ENCODE data around the gene FCER1G.

The FCER1G gene

DNA sequence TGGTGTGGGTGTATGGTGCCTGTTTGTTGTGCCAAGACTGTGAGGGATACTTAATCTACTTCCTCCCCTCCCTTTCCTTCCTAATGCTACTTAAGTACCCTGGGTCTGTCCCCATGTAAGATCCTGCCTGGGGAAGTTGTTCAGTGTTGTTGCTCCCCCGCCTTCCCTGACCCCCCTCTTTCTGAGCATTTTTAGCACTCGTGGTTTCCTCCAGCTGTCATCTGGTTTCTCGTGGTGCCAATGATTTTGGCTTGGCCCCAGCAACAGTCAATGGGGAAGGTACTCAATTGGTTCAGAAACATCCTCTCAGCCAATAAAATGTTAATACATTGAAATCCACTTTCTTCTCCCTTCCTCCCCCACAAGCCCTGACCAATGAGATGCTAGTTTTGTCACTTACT is 29.8 kb upstream of the FCER1G start:
- intact Hi-C loops (cut with DNase I), result no loop called here
- peak in 7 of 10 donors; percentile 48 to 94 (median 74) for DNase-seq

GRCh38 chr1:161185732-161186311 is 29.3 kb upstream of the FCER1G start:
- no peak for DNase-seq

GRCh38 chr1:161187311-161187710 is 27.8 kb upstream of the FCER1G start:
- peak in 2 of 10 donors; percentile 74 to 76 for DNase-seq
- intact Hi-C loops (cut with DNase I), result no loop called here

More at GRCh38 chr1:161185732-161186311, 29.3 kb upstream of the FCER1G start:
- intact Hi-C loops (cut with DNase I), result no loop called here

- intact Hi-C loops (cut with DNase I), result no loop called here
- DNase-seq, result peak in 1 of 10 donors; percentile 5
Measured at GRCh38 chr1:161188381-161188780, 26.7 kb upstream of the FCER1G start.

- no peak for DNase-seq
- intact Hi-C loops (cut with DNase I), result no loop called here
Measured at GRCh38 chr1:161189036-161189435, 26.1 kb upstream of the FCER1G start.

- peak in 4 of 10 donors; percentile 41 to 92 (median 70) for DNase-seq
- intact Hi-C loops (cut with DNase I), result loop anchor here (5.0 to 10.0 kb wide), 2 partner anchors 36 to 194 kb away; partner anchors contain the start of gene TOMM40L
Measured at GRCh38 chr1:161190962-161191521, 24.1 kb upstream of the FCER1G start.

GRCh38 chr1:161191971-161192370 is 23.1 kb upstream of the FCER1G start:
- intact Hi-C loops (cut with DNase I), result loop anchor here (5.0 to 10.0 kb wide), 2 partner anchors 35 to 193 kb away; partner anchors contain the start of gene TOMM40L

GRCh38 chr1:161192476-161193465 is 22.3 kb upstream of the FCER1G start:
- peak in 6 of 10 donors; percentile 67 to 94 (median 74) for DNase-seq
- intact Hi-C loops (cut with DNase I), result loop anchor here (5.0 to 10.0 kb wide), 2 partner anchors 35 to 192 kb away; partner anchors contain the start of gene TOMM40L

More at GRCh38 chr1:161191971-161192370, 23.1 kb upstream of the FCER1G start:
- DNase-seq, result peak in 1 of 10 donors; percentile 68

GRCh38 chr1:161193561-161194235 is 21.4 kb upstream of the FCER1G start:
- intact Hi-C loops (cut with DNase I), result loop anchor here (5.0 to 10.0 kb wide), 2 partner anchors 34 to 191 kb away; partner anchors contain the start of gene TOMM40L
- peak; percentile 68 to 97 (median 82) for DNase-seq

GRCh38 chr1:161195171-161195570 is 19.9 kb upstream of the FCER1G start:
- intact Hi-C loops (cut with DNase I), result loop anchor here (10.0 kb wide), 1 partner anchor 190 kb away; no protein-coding TSS in a partner anchor
- DNase-seq, result peak in 2 of 10 donors; percentile 25 to 88

GRCh38 chr1:161196111-161196510 is 19.0 kb upstream of the FCER1G start:
- intact Hi-C loops (cut with DNase I), result loop anchor here (10.0 kb wide), 1 partner anchor 189 kb away; no protein-coding TSS in a partner anchor
- peak in 1 of 10 donors; percentile 73 for DNase-seq

GRCh38 chr1:161196521-161197451 is 18.3 kb upstream of the FCER1G start:
- DNase-seq, result peak in 2 of 10 donors; percentile 43 to 82
- intact Hi-C loops (cut with DNase I), result loop anchor here (10.0 kb wide), 1 partner anchor 188 kb away; no protein-coding TSS in a partner anchor

- DNase-seq, result peak in 1 of 10 donors; percentile 47
- intact Hi-C loops (cut with DNase I), result loop anchor here (10.0 kb wide), 1 partner anchor 187 kb away; no protein-coding TSS in a partner anchor
Measured at GRCh38 chr1:161197560-161198193, 17.4 kb upstream of the FCER1G start.

- intact Hi-C loops (cut with DNase I), result loop anchor here (10.0 kb wide), 1 partner anchor 186 kb away; no protein-coding TSS in a partner anchor
- peak in 6 of 10 donors; percentile 33 to 91 (median 78) for DNase-seq
Measured at GRCh38 chr1:161198194-161198896, 16.8 kb upstream of the FCER1G start.

DNA sequence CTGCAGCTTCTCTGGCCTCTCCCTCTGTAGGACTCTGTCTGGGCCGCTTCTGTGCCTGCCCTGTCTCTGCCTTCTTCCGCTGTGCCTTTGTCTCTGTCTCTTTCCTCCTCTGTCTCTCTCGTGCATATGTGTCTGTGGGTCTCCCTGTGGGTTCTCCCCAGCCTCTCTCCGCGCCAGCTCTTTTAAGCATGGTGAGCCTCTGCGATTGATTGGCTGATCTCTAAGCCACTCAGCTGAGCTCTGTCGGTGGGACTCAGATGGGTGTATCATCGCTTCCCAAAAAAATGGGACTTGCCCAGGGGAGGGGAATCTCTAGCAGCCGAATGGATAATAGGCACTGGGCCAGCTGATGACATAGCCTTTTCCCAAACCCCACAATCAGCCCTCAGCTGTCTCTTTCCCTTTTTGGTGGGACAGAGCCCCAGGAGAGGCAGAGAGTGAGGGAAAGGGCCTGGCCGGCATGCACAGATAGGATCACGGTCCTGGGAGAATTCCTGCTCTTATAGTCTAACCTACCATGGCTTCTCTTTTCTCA is 16.1 kb upstream of the FCER1G start, which contains the start of gene ADAMTS4:
Gene ADAMTS4 (minus strand): TSS at position 158 of the 535 bp plus-strand sequence. CDS start 427 bp downstream, outside the sequence.
- DNase-seq, result peak; percentile 55 to 98 (median 84)
- intact Hi-C loops (cut with DNase I), result loop anchor here (10.0 kb wide), 1 partner anchor 186 kb away; no protein-coding TSS in a partner anchor

DNA sequence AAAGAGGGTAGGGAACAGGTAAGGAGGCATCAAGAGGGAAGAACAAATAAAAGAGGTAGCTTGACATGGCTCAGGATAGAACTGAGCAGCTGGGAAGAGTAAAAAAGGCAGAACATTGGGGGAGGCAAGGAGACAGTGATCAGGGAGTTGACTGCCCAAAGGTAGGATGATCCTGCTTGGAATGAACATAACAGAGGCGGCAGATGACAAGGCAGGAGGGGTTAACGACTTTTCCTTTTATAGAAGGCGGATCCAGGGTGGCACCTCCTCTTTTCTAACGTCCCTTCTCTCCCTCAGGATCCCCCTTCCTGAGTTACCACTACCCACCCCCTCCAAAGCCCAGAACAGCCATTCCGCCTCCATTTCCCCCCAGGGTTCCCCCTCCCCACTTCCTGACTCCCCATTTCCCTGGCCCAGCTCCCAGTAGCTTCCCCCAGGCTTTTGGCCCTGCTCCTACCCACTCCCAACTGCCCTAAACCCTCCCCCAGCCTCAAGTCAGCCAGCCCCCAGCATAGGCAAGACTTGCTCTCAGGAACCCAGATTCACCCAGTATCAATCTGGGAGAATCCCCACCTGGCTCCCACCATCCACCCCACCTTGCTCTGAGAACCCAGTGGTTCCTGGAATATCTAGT is 15.5 kb upstream of the FCER1G start:
- intact Hi-C loops (cut with DNase I), result loop anchor here (10.0 kb wide), 1 partner anchor 185 kb away; no protein-coding TSS in a partner anchor

More for the DNA sequence above, 15.5 kb upstream of the FCER1G start:
- peak in 1 of 10 donors; percentile 58 for DNase-seq
